Measurements from ENCODE around the gene CIROP. TPM values are rescaled to one million over a fixed set of nuclear protein-coding genes. Genes with fewer than 3 reads are reported as not detected.

The CIROP gene
- total and polyA plus RNA-seq, 9 of the 15 experiments (the other 6 are each of a cell fraction or from before 2014, with no cell fraction given), result not detected

- TF ChIP-seq RERE (CRISPR knock-in tag; IDR thresholded peaks at IDR 0.05; ENCODE audit: borderline replicate concordance), result no peak
- TF ChIP-seq SPI1 (IDR thresholded peaks at IDR 0.05; ENCODE audit: borderline replicate concordance, low read depth, low read length), result 0 out of 2 replicates have a peak, but pooled peaks have one; percentile 32
- 0 out of 2 replicates have a peak, but pooled peaks have one; percentile 42 for TF ChIP-seq ELF4 (CRISPR knock-in tag; IDR thresholded peaks at IDR 0.05)
- TF ChIP-seq KLF1 (tag; IDR thresholded peaks at IDR 0.05), result peak; percentile 43; the same call in 1 of the 2 replicates
- peak; percentile 76 for TF ChIP-seq PKNOX1 (IDR thresholded peaks at IDR 0.05)
- TF ChIP-seq TAF1 (IDR thresholded peaks at IDR 0.05; ENCODE audit: control insufficient read depth, extremely low read depth, insufficient read depth, low read length, severe bottlenecking), result peak; percentile 72
- no peak for TF ChIP-seq ATF1 (CRISPR knock-in tag; IDR thresholded peaks at IDR 0.05)
- peak; percentile 89 for TF ChIP-seq ATF1 (tag; IDR thresholded peaks at IDR 0.05)
- no peak for TF ChIP-seq ZNF41 (CRISPR knock-in tag; conservative IDR thresholded peaks at IDR 0.05)
- no peak for TF ChIP-seq ZBTB1 (CRISPR knock-in tag; IDR thresholded peaks at IDR 0.05; ENCODE audit: borderline replicate concordance, low read depth)
- peak; percentile 64 for TF ChIP-seq KDM5B (IDR thresholded peaks at IDR 0.05; ENCODE audit: insufficient replicate concordance, low read depth, low read length)
- TF ChIP-seq ZNF639 (CRISPR knock-in tag; conservative IDR thresholded peaks at IDR 0.05 in 1 of 2, IDR thresholded peaks at IDR 0.05 in 1 of 2), result peak in 1 of 2 experiments; percentile 47; a peak in 1 of 4 replicates
- peak; percentile 74 for TF ChIP-seq RBFOX2 (IDR thresholded peaks at IDR 0.05; ENCODE audit: low read depth, low read length)
- no peak for TF ChIP-seq NR2C2 (CRISPR knock-in tag; IDR thresholded peaks at IDR 0.05)
- peak; percentile 90; the same call in 1 of the 2 replicates for TF ChIP-seq NR2C2 (tag; IDR thresholded peaks at IDR 0.05)
- TF ChIP-seq RHOXF2B (CRISPR knock-in tag; conservative IDR thresholded peaks at IDR 0.05), result no peak
- TF ChIP-seq LCOR (CRISPR knock-in tag; IDR thresholded peaks at IDR 0.05), result peak; percentile 55
- no peak for TF ChIP-seq ZKSCAN1 (IDR thresholded peaks at IDR 0.05; ENCODE audit: low read depth, low read length)
- peak; percentile 94 for TF ChIP-seq GABPA (tag; conservative IDR thresholded peaks at IDR 0.05; ENCODE audit: low read depth)
Measured at GRCh38 chr14:23095196-23096108, 9.3 kb downstream of the CIROP start, which contains the start of gene C14orf119 (continued).

Measured in K562 (cell line).